HG02981 (cell line): Measurements from ENCODE around the gene LSMEM2.
"Not testable (repeated sequence)": the region's sequence is repeated elsewhere in the genome, so short reads cannot be mapped to it uniquely, and the experiment has no call there.

Experiments
- ATAC-seq: cut with Tn5 transposase; IDR thresholded peaks from one replicate; pipeline ENCODE4 v1.9.1; 2021; ENCODE audit warnings: mild to moderate bottlenecking, moderate library complexity; ENCODE audit not compliant: unreplicated experiment

LSMEM2 gene

GRCh38 chr3:50297384-50297775 lies 18.5 kb downstream of the LSMEM2 start:
- no peak for ATAC-seq

GRCh38 chr3:50297896-50298725 lies 19.2 kb downstream of the LSMEM2 start:
- no peak for ATAC-seq

- peak; percentile 86 for ATAC-seq
Measured at GRCh38 chr3:50298836-50299637, 20.1 kb downstream of the LSMEM2 start, which contains the start of the genes HYAL3 and NAA80. Gene HYAL3 (minus strand): TSS chr3:50299405. CDS start chr3:50295602, 3,803 bp downstream. Gene NAA80 (minus strand): TSS chr3:50299405. CDS start chr3:50297463, 1,942 bp downstream.

GRCh38 chr3:50299638-50299928 lies 20.7 kb downstream of the LSMEM2 start:
- ATAC-seq, result no peak

- ATAC-seq, result no peak
Measured at GRCh38 chr3:50299929-50300680, 21.2 kb downstream of the LSMEM2 start.

- no peak for ATAC-seq
Measured at GRCh38 chr3:50300681-50301254, 21.9 kb downstream of the LSMEM2 start.

- no peak for ATAC-seq
Measured at GRCh38 chr3:50302095-50303012, 23.5 kb downstream of the LSMEM2 start.

GRCh38 chr3:50303013-50303815 lies 24.3 kb downstream of the LSMEM2 start, which contains the start of gene HYAL1:
Gene HYAL1 (minus strand): TSS chr3:50303574. CDS start chr3:50302956, 618 bp downstream.
- no peak for ATAC-seq

GRCh38 chr3:50304601-50305000 lies 25.7 kb downstream of the LSMEM2 start:
- ATAC-seq, result no peak

- ATAC-seq, result not testable (repeated sequence)
Measured at GRCh38 chr3:50312041-50312440, 33.2 kb downstream of the LSMEM2 start.

GRCh38 chr3:50314342-50314741 lies 35.5 kb downstream of the LSMEM2 start:
- no peak for ATAC-seq

GRCh38 chr3:50314816-50315215 lies 35.9 kb downstream of the LSMEM2 start:
- no peak for ATAC-seq

GRCh38 chr3:50316657-50317242 lies 37.9 kb downstream of the LSMEM2 start:
- no peak for ATAC-seq

GRCh38 chr3:50317300-50317699 lies 38.4 kb downstream of the LSMEM2 start:
- no peak for ATAC-seq

GRCh38 chr3:50318163-50318562 lies 39.3 kb downstream of the LSMEM2 start:
- no peak for ATAC-seq

- no peak for ATAC-seq
Measured at GRCh38 chr3:50318615-50319014, 39.7 kb downstream of the LSMEM2 start.

GRCh38 chr3:50319181-50319893 lies 40.5 kb downstream of the LSMEM2 start:
- ATAC-seq, result no peak
